Measurements from ENCODE around the gene NPAS3.

The NPAS3 gene

GRCh38 chr14:33714527-33715226, 776.0 kb downstream of the NPAS3 start:
- DNase-seq (ENCODE audit: low spot score) = no peak

GRCh38 chr14:33715227-33715528, 776.5 kb downstream of the NPAS3 start:
- DNase-seq (ENCODE audit: low spot score) = no peak

- no peak for DNase-seq (ENCODE audit: low spot score)
Observed at GRCh38 chr14:33716921-33717320, 778.2 kb downstream of the NPAS3 start.

DNA sequence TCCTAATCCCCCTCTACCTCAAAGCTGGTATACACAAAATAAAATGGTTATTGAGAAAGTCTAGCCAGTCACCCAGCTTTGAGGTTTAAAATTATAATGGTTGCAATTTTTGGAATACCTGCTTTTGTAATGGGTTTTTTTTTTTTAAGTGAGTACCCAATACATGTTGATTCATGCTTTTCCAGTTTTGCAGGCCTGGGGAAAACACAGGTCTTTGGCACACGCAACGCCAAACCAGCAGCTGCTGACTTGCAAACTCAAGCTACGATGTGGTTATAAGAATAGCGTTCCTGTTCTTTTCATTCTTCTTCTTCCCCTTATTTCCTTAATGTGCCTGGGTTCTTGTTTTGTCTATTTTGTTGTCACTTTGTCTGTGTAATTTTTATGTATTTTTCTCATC, 779.2 kb downstream of the NPAS3 start:
- no peak for DNase-seq (ENCODE audit: low spot score)

- no peak for DNase-seq (ENCODE audit: low spot score)
Observed at GRCh38 chr14:33720284-33720787, 781.7 kb downstream of the NPAS3 start.

GRCh38 chr14:33726685-33727084, 788.0 kb downstream of the NPAS3 start:
- DNase-seq (ENCODE audit: low spot score) = no peak

- DNase-seq (ENCODE audit: low spot score) = no peak
Observed at GRCh38 chr14:33727606-33728005, 788.9 kb downstream of the NPAS3 start.

DNA sequence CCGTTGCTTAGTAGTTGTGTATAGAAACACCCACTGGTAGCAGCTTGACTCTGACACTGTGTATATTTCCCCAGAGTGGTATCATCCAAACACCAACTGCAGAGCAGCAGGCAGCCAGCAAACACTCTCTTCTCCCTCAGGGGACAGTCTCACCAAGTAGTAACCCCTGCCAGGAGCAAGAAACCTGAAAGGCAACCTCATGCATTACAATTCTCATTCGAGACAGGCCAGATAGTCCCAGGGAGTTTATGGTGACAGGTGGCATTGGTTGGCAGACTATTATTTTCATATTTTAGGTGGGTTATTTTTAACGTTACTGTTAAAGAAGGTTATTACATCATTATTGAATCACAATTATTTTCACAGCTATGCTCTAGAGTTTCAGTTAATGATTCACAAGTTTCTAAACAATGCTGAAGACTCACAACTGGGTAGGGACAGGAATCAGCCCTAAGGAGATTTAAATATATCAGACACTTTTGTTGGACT, 789.4 kb downstream of the NPAS3 start:
- DNase-seq (ENCODE audit: low spot score) = no peak

GRCh38 chr14:33730156-33730555, 791.5 kb downstream of the NPAS3 start:
- no peak for DNase-seq (ENCODE audit: low spot score)

GRCh38 chr14:33732175-33732574, 793.5 kb downstream of the NPAS3 start:
- no peak for DNase-seq (ENCODE audit: low spot score)

DNA sequence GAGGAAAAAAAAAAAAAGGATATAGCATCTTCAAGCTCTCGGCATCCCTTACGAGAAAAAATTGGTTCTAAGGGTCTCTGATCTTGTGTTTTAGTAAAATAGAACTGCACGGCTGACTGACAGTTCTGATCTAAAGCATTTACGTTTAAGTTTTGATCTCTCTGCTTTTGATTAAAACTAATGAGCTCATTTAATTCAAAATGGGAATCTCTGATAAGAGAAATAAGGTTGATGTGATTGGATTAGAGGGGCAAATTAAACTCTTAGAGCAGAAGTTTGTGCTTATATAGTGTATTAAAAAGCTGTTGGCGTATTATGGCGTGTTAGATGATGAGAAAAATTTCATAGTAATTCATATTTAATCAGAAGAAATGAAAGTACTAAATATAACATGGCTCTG, 794.6 kb downstream of the NPAS3 start:
- no peak for DNase-seq (ENCODE audit: low spot score)

DNA sequence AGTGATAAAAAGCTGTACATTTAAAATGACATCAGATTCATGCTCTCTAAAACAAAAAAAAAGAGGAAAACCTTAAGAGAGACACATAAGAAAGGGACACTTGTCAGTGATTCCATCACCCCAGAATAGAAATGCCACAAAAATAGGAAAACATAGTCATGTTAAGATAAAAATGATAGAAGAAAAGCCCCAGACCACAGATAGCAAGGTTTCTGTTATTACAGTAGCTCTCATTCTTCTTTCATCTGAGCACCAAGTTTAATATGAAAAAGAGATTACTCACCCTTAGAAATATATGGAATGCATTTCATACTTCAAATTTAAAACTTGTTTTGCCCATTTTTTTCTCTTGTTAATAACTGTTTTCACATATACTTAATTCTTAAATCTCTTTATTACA, 795.0 kb downstream of the NPAS3 start:
- no peak for DNase-seq (ENCODE audit: low spot score)

GRCh38 chr14:33734387-33734786, 795.7 kb downstream of the NPAS3 start:
- no peak for DNase-seq (ENCODE audit: low spot score)

DNA sequence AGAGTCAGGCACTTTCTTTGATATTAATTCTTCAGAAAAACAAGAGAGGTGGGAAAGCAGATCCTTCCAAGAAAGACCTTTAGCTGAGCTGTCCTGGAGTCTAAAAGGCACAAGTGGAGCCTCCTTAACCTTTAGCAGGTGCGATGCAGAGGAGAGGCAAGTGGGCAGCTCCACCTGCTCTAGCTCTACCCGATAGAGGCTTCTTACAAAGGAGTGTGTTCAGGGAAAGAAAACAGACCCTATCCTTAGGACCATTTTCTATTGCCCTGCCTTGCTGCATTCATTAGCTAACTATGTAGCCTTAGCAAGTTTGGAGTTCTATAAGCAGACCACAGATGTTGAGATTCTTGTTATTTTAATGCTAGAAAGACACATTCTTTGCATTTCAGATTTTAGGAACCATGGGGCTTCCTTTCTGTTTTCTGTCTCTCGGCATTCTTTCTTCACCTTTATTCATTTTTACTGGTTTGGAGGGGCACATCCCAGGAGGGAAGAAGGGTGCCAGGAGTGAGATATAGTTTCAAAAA, 797.7 kb downstream of the NPAS3 start:
- no peak for DNase-seq (ENCODE audit: low spot score)

DNA sequence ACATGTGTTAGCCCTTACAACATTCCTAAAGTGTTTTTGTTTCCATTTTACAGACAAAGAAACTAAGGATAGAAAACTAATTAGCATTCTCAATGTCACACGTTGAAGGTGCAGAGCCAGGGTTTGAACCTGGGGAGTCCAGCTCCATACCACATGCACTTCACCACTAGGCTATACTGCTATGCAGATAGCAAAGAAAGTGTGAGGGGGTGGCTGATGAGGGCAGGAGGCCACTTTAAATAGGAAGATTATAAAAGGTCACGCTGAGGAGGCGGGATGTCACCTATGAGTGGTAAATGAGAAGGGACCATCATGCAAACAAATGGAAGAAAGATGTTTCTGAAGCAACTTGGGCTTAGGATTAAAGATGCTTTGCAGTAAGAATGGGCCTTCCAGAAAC, 798.3 kb downstream of the NPAS3 start:
- DNase-seq (ENCODE audit: low spot score) = no peak

DNA sequence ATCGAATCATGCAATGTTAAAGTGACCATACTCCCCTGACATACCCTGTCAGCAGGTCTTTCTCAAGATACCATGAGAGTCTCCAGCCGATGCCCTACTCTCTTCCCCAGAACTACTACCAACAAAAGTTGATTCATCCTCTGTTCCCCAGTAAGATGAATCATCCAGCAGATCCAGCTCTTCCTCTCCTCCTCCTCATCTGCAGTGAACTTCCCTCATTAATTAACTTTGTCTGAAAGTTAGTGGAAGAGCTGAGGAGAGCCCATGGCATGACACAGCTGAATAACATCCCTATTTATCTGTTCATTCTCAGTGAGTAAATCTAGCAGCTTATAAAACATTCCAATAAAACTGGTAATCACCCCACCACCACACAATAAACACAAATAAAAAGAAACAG, 798.8 kb downstream of the NPAS3 start:
- no peak for DNase-seq (ENCODE audit: low spot score)

DNA sequence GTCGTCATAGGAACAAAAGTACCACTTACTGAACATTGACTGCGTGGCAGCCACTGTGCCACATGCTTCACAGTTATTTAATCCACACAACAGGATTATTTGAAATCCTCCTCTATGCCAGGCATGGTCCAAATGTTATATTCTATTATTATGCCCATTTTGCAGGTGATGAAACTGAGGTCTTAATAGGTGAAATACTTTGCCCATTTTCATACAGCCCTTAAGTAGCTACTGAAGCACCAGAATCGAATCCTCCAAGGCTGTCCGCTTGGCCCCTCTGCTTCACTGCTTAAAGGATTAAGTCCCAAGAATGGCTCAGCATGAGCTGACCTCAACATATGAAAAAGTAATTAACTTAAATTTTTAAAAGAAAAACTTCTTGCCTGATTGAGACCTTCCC, 799.4 kb downstream of the NPAS3 start:
- DNase-seq (ENCODE audit: low spot score) = no peak

DNA sequence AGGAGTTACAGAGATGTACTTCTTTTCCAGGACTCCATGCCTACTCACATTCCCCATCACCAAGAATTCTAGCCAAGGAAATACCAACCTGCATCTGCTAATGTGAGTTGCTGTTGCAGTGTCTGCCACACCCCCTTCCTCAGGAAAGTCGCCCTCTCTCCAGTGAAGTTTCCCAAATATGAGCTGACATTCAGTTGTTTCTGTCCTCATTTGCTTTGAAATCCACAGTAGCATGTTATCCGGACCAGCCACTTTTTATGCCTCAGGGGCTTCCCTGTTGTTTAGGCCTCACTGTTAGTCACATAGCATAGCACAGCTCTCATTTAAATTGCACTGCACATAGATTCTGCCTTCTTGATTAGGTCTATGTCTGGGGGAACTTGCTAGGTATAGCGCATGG, 799.8 kb downstream of the NPAS3 start:
- no peak for DNase-seq (ENCODE audit: low spot score)

GRCh38 chr14:33740531-33740930, 801.9 kb downstream of the NPAS3 start:
- DNase-seq (ENCODE audit: low spot score) = no peak

GRCh38 chr14:33742166-33742565, 803.5 kb downstream of the NPAS3 start:
- DNase-seq (ENCODE audit: low spot score) = no peak

DNA sequence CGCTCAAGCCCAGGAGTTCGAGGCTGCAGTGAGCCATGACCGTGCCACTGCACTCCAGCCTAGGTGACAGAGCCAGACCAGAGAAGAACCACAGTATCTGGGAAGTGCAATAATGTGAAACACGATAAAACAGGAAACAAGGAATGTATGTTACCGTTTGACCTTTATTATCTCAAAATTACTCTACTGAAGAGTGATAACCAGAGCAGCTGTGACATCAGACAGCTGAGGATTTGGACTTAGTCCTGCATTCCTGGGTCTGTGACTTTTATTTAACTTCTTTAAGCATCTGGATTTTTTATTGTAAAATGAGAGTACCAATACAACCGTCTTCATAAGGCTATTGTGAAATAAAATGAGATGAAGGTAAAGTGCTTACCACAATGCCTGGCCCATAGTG, 806.5 kb downstream of the NPAS3 start:
- DNase-seq (ENCODE audit: low spot score) = no peak

GRCh38 chr14:33747749-33748148, 809.1 kb downstream of the NPAS3 start:
- no peak for DNase-seq (ENCODE audit: low spot score)

- no peak for DNase-seq (ENCODE audit: low spot score)
Observed at GRCh38 chr14:33754261-33754660, 815.6 kb downstream of the NPAS3 start.

GRCh38 chr14:33755358-33755757, 816.7 kb downstream of the NPAS3 start:
- no peak for DNase-seq (ENCODE audit: low spot score)
